BE2C (cell line): ENCODE results near the gene GNL1.

Source experiments
- DNase-seq: peaks from one replicate; pipeline ENCODE4 v3.0.0-alpha.2; 2020
- H3K27me3 ChIP-seq: fragments of 250-450 bp; sonication (Bioruptor Pico); 2 replicates; pipeline ENCODE4 v1.5.1; 2020; ENCODE audit warnings: mild to moderate bottlenecking
- H3K36me3 ChIP-seq: fragments of 250-450 bp; sonication (Bioruptor Pico); 2 replicates; pipeline ENCODE4 v1.5.1; 2020; ENCODE audit warnings: mild to moderate bottlenecking
- H3K4me1 ChIP-seq: fragments of 250-450 bp; sonication (Bioruptor Pico); 2 replicates; pipeline ENCODE4 v1.5.1; 2020
- H3K4me3 ChIP-seq: 2 replicates; pipeline ENCODE4 v1.5.1; 2011; ENCODE audit warnings: low read depth, low read length
- H3K9me3 ChIP-seq: fragments of 250-450 bp; sonication (Bioruptor Pico); 2 replicates; pipeline ENCODE4 v1.5.1; 2020
- CTCF ChIP-seq: IDR thresholded peaks from 2 replicates; pipeline ENCODE4 v1.5.1; 2012; ENCODE audit warnings: mild to moderate bottlenecking, low read depth, low read length

GNL1 gene

DNA sequence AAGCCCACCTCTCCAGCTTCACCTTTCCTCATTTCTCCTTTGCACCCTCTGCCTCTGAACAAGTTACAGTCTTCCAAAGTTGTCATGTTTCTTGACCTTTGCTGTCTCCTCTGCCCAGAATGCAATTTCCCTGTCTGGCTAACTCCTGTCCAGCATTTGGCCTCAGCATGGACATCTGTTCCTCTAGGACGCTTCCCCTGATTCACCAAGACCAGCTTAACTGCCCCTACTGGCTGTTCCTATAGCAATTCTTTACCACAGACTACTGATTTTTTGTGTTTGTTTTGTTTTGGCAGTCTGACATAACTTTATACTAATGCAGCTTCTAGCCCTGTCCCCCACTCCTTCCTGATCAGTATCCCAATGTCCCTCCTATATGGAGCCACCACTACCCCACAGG is 13.4 kb downstream of the GNL1 start:
- H3K9me3 ChIP-seq: no peaks in the 10 kb centered on the region
- DNase-seq: no peak

DNA sequence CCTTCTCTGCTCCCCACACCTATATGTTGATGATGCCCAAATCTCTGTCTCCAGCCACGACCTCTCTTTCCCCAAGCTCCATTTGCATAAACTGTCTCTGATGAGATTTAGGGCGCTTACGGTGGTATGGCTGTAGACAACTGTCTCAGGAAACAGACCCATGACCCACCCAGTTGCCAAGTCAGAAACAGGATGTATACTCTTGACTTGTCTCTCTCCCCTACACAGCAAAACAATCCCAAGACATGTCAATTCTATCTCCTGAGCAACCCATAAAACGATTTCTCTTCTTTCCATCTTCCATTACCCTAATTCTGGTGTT is 13.9 kb downstream of the GNL1 start:
- no peak for TF ChIP-seq CTCF
- H3K4me3 ChIP-seq: no peak overlapping the region
- H3K4me1 ChIP-seq: no peaks in the 10 kb centered on the region
- H3K27me3 ChIP-seq: peaks cover 3% of the 10 kb centered on the region
- no peaks in the 10 kb centered on the region for H3K9me3 ChIP-seq
- no peaks in the 10 kb centered on the region for H3K36me3 ChIP-seq
- DNase-seq: no peak

More for the DNA sequence above, 13.4 kb downstream of the GNL1 start:
- Histone ChIP-seq H3K4me1 (no peaks in the 10 kb centered on the region), H3K27me3 (peaks cover 2% of the 10 kb centered on the region), H3K4me3 (no peak overlapping the region), H3K36me3 (no peaks in the 10 kb centered on the region)
- no peak for TF ChIP-seq CTCF

GRCh38 chr6:30541515-30542403 is 14.5 kb downstream of the GNL1 start:
- Histone ChIP-seq H3K4me1 (no peaks in the 10 kb centered on the region), H3K4me3 (peak overlapping the region; percentile 35), H3K36me3 (no peaks in the 10 kb centered on the region), H3K27me3 (peaks cover 3% of the 10 kb centered on the region), H3K9me3 (no peaks in the 10 kb centered on the region)
- peak; percentile 99 for TF ChIP-seq CTCF
- peak; percentile 56 for DNase-seq

GRCh38 chr6:30537931-30538330 is 18.4 kb downstream of the GNL1 start:
- Histone ChIP-seq H3K4me1 (no peaks in the 10 kb centered on the region), H3K36me3 (no peaks in the 10 kb centered on the region), H3K27me3 (peaks cover 9% of the 10 kb centered on the region), H3K9me3 (no peaks in the 10 kb centered on the region), H3K4me3 (no peak overlapping the region)
- DNase-seq: no peak
- no peak for TF ChIP-seq CTCF

GRCh38 chr6:30533460-30534294 is 22.6 kb downstream of the GNL1 start:
- TF ChIP-seq CTCF: no peak
- Histone ChIP-seq H3K4me3 (no peak overlapping the region), H3K9me3 (no peaks in the 10 kb centered on the region), H3K36me3 (no peaks in the 10 kb centered on the region), H3K4me1 (no peaks in the 10 kb centered on the region), H3K27me3 (peaks cover 9% of the 10 kb centered on the region; the same call in 1 of the 2 replicates)
- no peak for DNase-seq
